ENCODE results near the gene PLEKHB1. TPM values are rescaled to one million over a fixed set of nuclear protein-coding genes. Genes with fewer than 3 reads are reported as not detected.

PLEKHB1 gene
- total RNA-seq, 1 donor from 2014 or later = 5.6 TPM

GRCh38 chr11:73647459-73648100, 1.2 kb downstream of the PLEKHB1 start:
- CTCF ChIA-PET = interaction anchor here (1.4 to 1.9 kb wide), 2 partner anchors 13 to 296 kb away, joined by 5 to 6 read pairs; no protein-coding TSS in a partner anchor

GRCh38 chr11:73648121-73648520, 1.7 kb downstream of the PLEKHB1 start:
- intact Hi-C loops (cut with micrococcal nuclease) = no loop called here
- DNase-seq (no peak), ATAC-seq (ENCODE audit: low read depth) (no peak)
- Mint-ChIP-seq H3K4me3 (peak overlapping the region; percentile 24), H3K27me3 (no peaks in the 10 kb centered on the region), H3K9me3 (no peaks in the 10 kb centered on the region), H3K27ac (no peak overlapping the region), H3K4me1 (peaks cover 21% of the 10 kb centered on the region), H3K36me3 (ENCODE audit: low read depth) (no peaks in the 10 kb centered on the region)
- POLR2A ChIA-PET = interaction anchor here (1.5 to 2.7 kb wide), 2 partner anchors 12 to 50 kb away, joined by 4 to 12 read pairs; partner anchors contain the start of gene FAM168A
- no peak for TF ChIP-seq CTCF (IDR thresholded peaks at IDR 0.05)
- CTCF ChIA-PET = interaction anchor here (1.4 to 1.9 kb wide), 2 partner anchors 12 to 297 kb away, joined by 5 to 6 read pairs; no protein-coding TSS in a partner anchor

More at GRCh38 chr11:73647459-73648100, 1.2 kb downstream of the PLEKHB1 start:
- peak overlapping the region; percentile 83 for H3K4me3 Mint-ChIP-seq
- POLR2A ChIA-PET = interaction anchor here (0.6 to 2.7 kb wide), 6 partner anchors 12 to 1424 kb away, joined by 3 to 12 read pairs (median 4); partner anchors contain the start of genes FAM168A, LIPT2 and RAB6A
- peaks cover 21% of the 10 kb centered on the region for H3K4me1 Mint-ChIP-seq
- intact Hi-C loops (cut with micrococcal nuclease) = loop anchor here (1.0 kb wide), 2 partner anchors 14 to 49 kb away; partner anchors contain the start of gene FAM168A
- peak; percentile 84 for DNase-seq
- peak overlapping the region; percentile 83 for H3K27ac Mint-ChIP-seq
- ATAC-seq (ENCODE audit: low read depth) = peak; percentile 100
- no peaks in the 10 kb centered on the region for H3K36me3 Mint-ChIP-seq (ENCODE audit: low read depth)
- H3K9me3 Mint-ChIP-seq = no peaks in the 10 kb centered on the region
- TF ChIP-seq CTCF (IDR thresholded peaks at IDR 0.05) = no peak
- no peaks in the 10 kb centered on the region for H3K27me3 Mint-ChIP-seq

- no peaks in the 10 kb centered on the region for H3K27me3 Mint-ChIP-seq
- no peak overlapping the region for H3K27ac Mint-ChIP-seq
- CTCF ChIA-PET = interaction anchor here (1.9 kb wide), 1 partner anchor 12 kb away, joined by 5 read pairs; no protein-coding TSS in a partner anchor
- no peaks in the 10 kb centered on the region for H3K9me3 Mint-ChIP-seq
- no peak for DNase-seq
- TF ChIP-seq CTCF (IDR thresholded peaks at IDR 0.05) = no peak
- no peaks in the 10 kb centered on the region for H3K36me3 Mint-ChIP-seq (ENCODE audit: low read depth)
- intact Hi-C loops (cut with micrococcal nuclease) = no loop called here
- ATAC-seq (ENCODE audit: low read depth) = no peak
- peak overlapping the region; percentile 24 for H3K4me3 Mint-ChIP-seq
- POLR2A ChIA-PET = interaction anchor here (2.7 kb wide), 1 partner anchor 50 kb away, joined by 12 read pairs; the partner anchor contains the start of gene FAM168A
- peaks cover 21% of the 10 kb centered on the region for H3K4me1 Mint-ChIP-seq
These were observed 2.2 kb downstream of the PLEKHB1 start for GRCh38 chr11:73648571-73649046.

GRCh38 chr11:73649206-73649605, 2.8 kb downstream of the PLEKHB1 start:
- ChIA-PET POLR2A (interaction anchor here (2.7 kb wide), 1 partner anchor 51 kb away, joined by 12 read pairs; the partner anchor contains the start of gene FAM168A), CTCF (no interaction called here)
- no peaks in the 10 kb centered on the region for H3K27me3 Mint-ChIP-seq
- H3K9me3 Mint-ChIP-seq = no peaks in the 10 kb centered on the region
- H3K36me3 Mint-ChIP-seq (ENCODE audit: low read depth) = no peaks in the 10 kb centered on the region
- intact Hi-C loops (cut with micrococcal nuclease) = no loop called here
- ATAC-seq (ENCODE audit: low read depth) (no peak), DNase-seq (no peak)
- TF ChIP-seq CTCF (IDR thresholded peaks at IDR 0.05) = no peak
- H3K4me3 Mint-ChIP-seq = no peak overlapping the region
- peaks cover 21% of the 10 kb centered on the region for H3K4me1 Mint-ChIP-seq
- H3K27ac Mint-ChIP-seq = no peak overlapping the region

- ATAC-seq (ENCODE audit: low read depth) (no peak), DNase-seq (no peak)
- no peak overlapping the region for H3K27ac Mint-ChIP-seq
- intact Hi-C loops (cut with micrococcal nuclease) = no loop called here
- no peaks in the 10 kb centered on the region for H3K9me3 Mint-ChIP-seq
- H3K36me3 Mint-ChIP-seq (ENCODE audit: low read depth) = no peaks in the 10 kb centered on the region
- peaks cover 21% of the 10 kb centered on the region for H3K4me1 Mint-ChIP-seq
- no peaks in the 10 kb centered on the region for H3K27me3 Mint-ChIP-seq
- POLR2A ChIA-PET = no interaction called here
- H3K4me3 Mint-ChIP-seq = no peak overlapping the region
- no peak for TF ChIP-seq CTCF (IDR thresholded peaks at IDR 0.05)
- CTCF ChIA-PET = no interaction called here
These were observed 4.0 kb downstream of the PLEKHB1 start for GRCh38 chr11:73650400-73650799.
